HG02678 (cell line): ENCODE results near the gene MARCHF6.
"Not testable (repeated sequence)": the region's sequence is repeated elsewhere in the genome, so short reads cannot be mapped to it uniquely, and the experiment has no call there.

Experiments used
- ATAC-seq: cut with Tn5 transposase; IDR thresholded peaks from one replicate; pipeline ENCODE4 v1.9.1; 2021; ENCODE audit warnings: mild to moderate bottlenecking, moderate library complexity; ENCODE audit not compliant: unreplicated experiment

Gene MARCHF6

GRCh38 chr5:10344461-10345106, 8.9 kb upstream of the MARCHF6 start:
- ATAC-seq: not testable (repeated sequence)

DNA sequence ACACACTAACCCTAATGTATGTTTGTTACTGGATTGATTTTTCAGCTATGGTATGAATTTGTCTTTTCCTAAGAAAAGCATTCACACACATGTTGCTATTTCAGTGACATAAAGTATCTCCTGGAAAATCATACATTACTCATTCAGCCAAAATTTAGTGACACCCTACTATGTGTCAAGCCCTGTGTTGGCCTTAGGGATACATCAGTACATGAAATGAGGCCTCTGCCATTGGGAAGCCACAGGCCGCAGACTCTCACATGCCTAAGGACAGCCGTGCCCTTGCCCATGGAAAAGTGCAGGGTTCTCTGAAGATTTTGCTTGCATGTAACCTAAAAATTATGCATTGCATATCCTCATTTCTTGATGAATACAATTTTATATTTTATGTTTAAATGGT, 5.2 kb upstream of the MARCHF6 start:
- ATAC-seq: no peak

- no peak for ATAC-seq
Measured at GRCh38 chr5:10351199-10351905, 2.1 kb upstream of the MARCHF6 start.

- ATAC-seq: no peak
Measured at GRCh38 chr5:10351919-10352318, 1.6 kb upstream of the MARCHF6 start.

- peak; percentile 16 for ATAC-seq
Measured at GRCh38 chr5:10352430-10353240, 860 bp upstream of the MARCHF6 start.

DNA sequence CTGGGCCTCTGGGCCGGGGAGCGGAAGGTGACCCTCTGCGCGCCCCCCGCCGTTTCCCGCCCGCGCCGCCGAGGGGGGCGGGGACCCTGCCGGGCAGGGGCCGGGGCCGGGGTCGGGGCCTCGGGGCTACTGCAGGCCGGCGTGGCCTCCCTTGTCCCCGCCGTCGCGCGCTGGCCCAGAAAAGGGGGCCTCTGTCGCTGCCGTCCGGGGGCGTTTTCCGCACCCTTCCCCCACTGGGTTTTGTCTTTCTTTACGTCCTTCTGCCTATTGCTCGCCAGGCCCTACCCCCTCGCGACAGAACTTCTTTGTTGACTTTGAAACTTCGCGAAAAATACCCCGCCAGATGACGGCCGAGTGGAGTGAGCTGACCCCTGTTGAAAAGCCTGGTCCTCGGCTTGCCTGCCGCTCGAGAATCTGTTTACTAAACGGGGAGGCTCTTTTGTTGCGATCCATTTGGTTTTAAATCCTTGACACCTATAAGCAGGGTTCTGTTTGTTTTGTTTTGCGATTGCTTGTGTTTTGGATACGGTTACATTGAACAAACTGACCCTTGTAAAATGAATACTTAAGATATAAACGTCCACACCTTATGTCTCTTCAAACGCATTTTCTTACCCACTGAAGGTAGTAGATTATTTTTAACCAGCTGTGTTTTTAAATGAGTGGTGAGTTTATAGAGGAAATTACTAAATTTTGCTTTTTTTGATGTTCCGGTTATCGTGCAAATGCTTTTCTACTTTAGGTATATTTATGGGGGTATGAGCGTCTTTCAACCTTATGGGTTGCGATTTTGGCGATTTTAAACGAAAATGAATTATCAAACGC, 765 bp downstream of the MARCHF6 start:
- ATAC-seq: peak; percentile 16

GRCh38 chr5:10355071-10355889, 1.8 kb downstream of the MARCHF6 start:
- no peak for ATAC-seq

DNA sequence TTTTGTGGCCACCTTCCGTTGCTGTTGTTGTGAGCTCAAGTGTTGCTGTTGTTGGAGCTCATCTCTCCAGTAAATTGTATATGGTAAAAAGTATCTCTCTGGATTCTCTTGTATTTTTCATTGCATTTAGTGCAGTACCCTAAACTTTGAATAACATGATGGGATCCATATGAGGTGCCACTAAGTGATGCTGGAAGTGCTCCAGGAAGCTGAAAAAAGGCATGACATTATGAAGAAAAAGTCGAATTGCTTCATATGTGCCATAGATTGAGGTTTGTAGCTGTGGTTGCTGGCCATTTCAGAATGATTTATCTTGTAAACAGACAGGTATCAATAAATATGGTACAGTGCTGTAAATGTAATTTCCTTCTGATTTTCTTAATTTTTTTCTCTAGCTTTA, 5.5 kb downstream of the MARCHF6 start:
- ATAC-seq: no peak

- no peak for ATAC-seq
Measured at GRCh38 chr5:10360686-10361085, 7.2 kb downstream of the MARCHF6 start.

DNA sequence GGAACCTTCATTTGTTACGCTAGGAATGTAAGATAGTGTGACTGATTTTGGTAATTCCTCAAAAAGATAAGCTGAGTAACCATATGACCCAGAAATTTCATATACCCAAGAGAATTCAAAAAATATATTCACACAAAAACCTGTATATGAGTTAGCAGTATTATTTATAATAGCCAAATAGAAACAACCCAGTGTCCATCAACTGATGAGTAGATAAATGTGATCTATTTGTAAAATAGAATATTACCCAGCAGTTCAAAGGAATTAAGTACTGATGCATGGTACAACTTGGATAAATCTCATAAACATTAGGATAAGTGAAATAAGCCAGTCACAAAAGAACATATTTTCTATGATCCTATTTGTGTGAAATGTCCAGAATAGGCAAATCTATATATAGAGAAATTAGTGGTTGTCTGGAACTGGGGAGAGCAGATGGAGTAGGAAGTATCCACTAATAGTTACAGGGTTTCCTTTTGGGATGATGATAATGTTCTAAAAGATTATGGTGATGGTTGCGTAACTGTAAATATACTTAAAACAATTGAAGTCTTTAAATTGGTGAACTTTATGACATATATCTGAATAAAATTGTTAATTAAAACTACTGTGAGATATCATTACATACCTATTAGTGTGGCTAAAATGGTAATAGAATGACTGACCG, 10.2 kb downstream of the MARCHF6 start:
- ATAC-seq: no peak

- no peak for ATAC-seq
Measured at GRCh38 chr5:10364186-10364689, 10.7 kb downstream of the MARCHF6 start.

GRCh38 chr5:10365782-10366181, 12.3 kb downstream of the MARCHF6 start:
- ATAC-seq: no peak

GRCh38 chr5:10366310-10367272, 13.1 kb downstream of the MARCHF6 start:
- no peak for ATAC-seq

DNA sequence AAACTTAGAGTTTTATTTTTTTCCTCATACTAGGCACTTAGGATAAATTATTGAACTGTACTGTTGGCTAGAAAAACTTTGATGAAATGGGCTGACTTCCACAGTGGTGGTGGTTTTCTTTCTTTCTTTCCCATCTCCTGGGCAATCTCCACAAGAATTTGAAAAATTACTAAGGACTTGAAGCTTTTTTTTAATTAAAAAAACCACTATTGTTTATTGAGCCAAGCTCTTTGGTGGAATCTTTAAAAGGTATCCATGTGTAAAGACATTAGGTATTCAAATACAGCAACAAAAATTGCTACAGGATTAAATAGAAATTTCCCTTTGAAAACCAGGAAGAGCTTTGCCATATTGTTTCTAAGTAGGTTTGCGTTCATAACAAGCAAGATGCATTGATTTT, 14.1 kb downstream of the MARCHF6 start:
- ATAC-seq: no peak

DNA sequence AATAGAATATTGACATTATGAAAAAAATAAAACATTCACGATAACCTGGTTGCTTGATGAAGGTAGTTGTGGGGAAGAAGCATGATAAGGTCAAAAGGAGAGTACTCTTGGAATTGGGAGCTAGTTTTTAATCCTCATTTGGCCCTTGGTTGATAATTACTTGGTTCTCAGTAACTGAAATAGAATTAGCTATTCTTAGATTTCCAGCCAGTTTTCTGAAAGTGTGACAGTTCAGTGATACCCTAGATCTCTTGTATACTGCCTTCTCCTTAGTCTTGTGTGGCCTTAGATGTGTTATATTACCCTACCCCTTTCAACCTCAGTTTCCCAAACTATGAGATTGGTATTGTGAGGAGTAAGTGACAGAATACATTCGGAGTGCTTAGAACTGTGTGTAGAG, 17.4 kb downstream of the MARCHF6 start:
- no peak for ATAC-seq

GRCh38 chr5:10371369-10371768, 17.9 kb downstream of the MARCHF6 start:
- not testable (repeated sequence) for ATAC-seq

DNA sequence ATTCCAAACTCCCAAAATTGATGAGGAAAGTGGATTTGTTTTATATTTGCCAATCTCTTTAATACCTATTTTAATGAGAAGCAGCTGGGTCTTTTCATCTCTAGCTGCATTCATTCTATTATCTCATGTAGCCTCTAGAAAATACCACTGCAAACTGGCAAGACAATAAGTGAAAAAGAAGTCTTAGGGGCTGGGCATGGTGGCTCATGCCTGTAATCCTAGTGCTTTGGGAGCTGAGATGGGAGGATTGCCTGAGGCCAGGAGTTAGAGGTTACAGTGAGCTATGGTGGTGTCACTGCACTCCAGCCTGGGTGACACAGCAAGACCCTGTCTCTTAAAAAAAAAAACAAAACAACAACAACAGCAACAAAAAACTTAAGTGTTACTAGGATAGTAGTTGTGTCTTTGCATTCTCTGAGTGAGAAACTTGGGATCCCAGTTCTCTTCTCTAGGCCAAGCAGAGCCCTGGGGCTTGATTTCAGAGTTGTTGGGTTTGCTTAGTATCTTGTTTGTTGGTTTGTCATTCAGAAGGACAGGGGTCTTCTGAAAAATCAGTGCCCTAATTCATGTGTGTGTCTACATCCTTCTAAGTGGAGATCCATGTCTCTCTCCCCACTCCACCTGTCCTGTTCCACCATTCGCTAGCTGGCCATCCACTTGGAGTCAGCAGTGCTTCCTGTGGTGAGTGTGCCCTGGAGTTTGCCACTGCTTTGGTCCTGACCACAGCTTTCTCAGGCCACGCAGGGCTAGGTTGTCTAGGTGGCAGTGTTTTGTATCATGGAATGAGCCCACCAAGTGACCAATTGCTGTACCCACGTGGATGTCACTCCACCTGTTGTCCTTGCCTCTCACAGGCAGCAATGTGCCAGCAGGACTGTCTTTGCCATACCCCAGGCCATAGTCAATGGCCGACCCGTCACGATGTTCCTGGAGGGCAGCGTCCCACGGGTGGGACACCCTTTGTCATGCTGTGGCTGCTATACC, 19.5 kb downstream of the MARCHF6 start:
- ATAC-seq: no peak
